GM21529 (cell line): ENCODE results near the gene ANKRD10.
"Not testable (repeated sequence)": the region's sequence is repeated elsewhere in the genome, so short reads cannot be mapped to it uniquely, and the experiment has no call there.

Source experiments
- ATAC-seq: cut with Tn5 transposase; IDR thresholded peaks from one replicate; pipeline ENCODE4 v1.9.1; 2021; ENCODE audit not compliant: unreplicated experiment

Gene ANKRD10

DNA sequence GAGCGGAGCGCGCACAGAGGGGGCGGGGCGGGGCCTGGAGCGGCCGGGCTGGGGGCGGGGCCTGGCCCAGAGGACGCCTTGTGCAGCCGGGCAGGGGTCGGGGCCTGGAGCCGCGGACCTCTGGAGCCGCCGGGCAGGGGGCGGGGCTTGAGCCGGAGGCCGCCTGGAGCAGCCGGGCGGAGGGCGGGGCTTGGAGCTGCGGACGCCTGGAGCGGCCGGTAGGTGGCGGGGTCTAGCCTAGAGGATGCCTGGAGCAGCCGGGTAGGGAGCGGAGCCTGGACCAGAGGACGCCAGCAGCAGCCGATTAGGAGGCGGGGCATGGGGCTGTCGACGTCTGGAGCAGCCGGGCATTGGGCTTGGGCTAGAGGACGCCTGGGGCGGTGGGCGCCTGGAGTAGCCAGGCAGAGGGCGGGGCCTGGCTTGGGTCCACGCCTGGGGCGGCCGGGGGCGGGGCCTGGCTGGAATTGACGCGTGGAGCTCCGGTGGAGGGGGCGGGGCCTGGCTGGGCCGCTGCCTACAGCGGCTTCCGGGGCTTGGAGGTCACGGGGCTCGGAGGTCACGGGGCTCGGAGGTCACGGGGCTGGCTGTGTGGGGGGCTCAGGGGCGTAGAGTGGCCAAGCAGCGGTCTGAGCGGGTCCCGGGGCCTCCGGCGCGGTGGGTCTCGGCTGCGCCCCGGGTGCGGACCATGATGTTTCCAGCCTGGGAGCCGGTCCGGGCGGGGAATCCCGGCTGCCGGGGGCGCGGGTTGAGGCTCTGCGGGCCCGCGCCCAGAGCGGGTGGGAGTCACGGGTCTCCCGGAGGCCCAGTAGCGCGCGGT is at the start of gene ANKRD10:
ANKRD10 (minus strand) TSS at position 13 of the 817 bp plus-strand sequence. CDS start 135 bp downstream, outside the sequence.
- peak; percentile 72 for ATAC-seq

DNA sequence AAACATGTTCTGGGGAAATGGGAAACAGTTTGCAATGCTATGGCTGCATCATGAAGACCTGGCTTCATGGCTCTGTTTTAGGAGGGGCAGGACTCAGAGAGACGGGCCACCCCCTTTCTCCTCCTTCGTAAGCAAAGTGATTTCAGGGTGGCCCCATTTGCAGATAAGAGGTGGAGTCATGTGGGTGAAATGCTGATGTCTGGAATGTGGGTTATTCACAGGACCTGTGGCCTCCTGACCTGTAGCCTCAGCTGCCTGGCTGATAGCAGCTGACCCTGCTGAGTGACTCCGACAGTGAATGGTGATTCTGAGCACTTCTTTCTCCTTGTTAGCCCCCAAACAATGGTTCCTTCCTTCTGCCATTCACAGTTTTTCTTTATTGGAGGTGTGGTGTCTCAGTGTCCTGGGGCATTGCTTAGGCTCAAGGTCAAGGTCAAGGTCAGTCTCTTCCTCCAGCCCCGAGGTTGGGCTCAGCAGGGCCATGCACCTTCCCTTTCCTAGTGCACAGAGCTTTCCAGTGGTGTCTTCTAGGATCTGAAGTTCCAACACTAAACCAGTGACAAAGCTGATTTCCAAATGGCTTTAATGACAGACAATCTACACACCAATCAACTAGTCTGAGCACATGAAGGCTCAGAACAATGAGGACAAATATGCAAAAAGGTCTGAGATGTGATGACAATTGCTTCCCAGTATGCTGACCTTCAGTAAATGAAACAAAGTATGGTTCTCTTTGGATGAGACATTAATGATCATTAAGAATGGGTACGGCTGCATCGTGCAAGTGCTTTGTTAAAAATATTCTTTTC is 49.6 kb upstream of the ANKRD10 start:
- ATAC-seq: no peak

- ATAC-seq: no peak
Measured at GRCh38 chr13:110963554-110963970, 48.7 kb upstream of the ANKRD10 start.

GRCh38 chr13:110961959-110962358 is 47.1 kb upstream of the ANKRD10 start:
- ATAC-seq: no peak

DNA sequence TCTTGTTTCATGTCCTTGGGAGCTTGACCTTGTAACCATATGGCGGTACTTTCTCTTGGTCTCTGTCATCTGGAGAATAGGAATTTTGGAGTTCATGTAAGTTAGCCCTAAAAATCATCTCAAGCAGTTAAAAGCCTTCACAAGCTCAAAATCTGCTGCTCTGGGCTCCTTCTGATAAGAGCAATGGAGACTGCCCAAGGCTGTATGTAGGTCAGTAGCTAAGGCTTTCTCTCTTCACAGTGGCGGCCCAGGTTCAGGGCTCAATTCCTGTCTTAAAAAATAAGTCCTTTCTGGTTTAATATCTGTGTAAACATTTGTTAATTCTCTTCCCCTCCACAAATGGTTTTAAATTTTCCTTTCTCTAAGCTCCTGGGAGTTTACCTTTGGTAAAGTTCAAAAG is 45.3 kb upstream of the ANKRD10 start:
- no peak for ATAC-seq

- ATAC-seq: no peak
Measured at GRCh38 chr13:110957931-110958330, 43.1 kb upstream of the ANKRD10 start.

DNA sequence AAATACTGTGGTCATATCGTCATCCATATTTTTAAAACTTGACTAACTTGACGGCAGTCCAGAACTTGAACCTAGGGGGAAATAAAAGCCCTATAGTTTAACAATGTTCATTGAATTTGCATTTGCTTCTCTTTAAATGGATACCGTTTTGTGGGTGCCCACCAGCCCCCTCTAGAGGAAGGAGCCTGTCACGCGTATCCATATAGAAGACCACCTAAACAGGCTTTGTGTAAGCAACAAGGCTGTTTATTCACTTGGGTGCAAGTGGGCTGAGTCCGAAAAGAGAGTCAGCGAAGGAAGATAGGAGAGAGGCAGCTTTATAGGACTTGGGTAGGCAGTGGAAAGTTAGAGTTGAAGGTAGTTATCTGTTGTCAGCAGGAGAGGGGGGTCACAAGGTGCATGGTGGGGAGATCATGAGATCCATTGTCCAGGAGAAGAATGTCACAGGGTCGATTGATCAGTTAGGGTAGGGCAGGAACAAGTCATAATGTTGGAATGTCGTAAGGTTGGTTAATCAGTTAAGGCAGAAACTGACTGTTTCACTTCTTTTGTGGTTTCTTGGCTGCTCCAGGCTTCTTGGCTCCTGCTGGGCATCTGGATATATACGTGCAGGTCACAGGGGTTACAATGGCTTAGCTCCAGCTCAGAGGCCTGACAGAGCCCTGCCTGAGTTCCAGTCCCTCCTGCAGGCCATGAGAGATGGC is 42.5 kb upstream of the ANKRD10 start:
- no peak for ATAC-seq

GRCh38 chr13:110956216-110956615 is 41.3 kb upstream of the ANKRD10 start:
- not testable (repeated sequence) for ATAC-seq

GRCh38 chr13:110955608-110956007 is 40.7 kb upstream of the ANKRD10 start:
- not testable (repeated sequence) for ATAC-seq

GRCh38 chr13:110955072-110955503 is 40.2 kb upstream of the ANKRD10 start:
- peak; percentile 51 for ATAC-seq

- not testable (repeated sequence) for ATAC-seq
Measured at GRCh38 chr13:110954533-110954920, 39.7 kb upstream of the ANKRD10 start.

GRCh38 chr13:110953833-110954532 is 39.1 kb upstream of the ANKRD10 start:
- no peak for ATAC-seq

- no peak for ATAC-seq
Measured at GRCh38 chr13:110953416-110953815, 38.5 kb upstream of the ANKRD10 start.

DNA sequence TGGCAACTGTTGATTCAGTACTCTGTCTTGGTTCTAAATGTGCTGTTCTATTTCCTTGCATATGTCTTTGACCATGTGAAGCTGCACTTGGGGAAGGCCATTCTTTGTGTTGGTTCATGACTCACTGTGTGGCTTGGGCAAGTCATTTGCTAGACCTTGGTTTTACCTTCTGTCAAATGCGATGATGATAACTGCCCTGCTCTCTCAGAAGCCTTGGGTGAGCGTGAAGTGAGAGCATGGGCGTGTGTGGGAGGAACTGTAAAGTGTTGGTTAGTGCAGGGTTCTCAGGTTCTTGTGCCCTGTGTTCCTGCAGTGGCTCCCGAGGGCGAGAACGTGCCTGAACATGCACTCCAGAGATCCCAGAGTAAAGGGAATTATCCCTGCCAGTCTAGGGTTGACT is 37.3 kb upstream of the ANKRD10 start:
- ATAC-seq: peak; percentile 71

GRCh38 chr13:110950819-110951570 is 36.1 kb upstream of the ANKRD10 start:
- ATAC-seq: no peak

- ATAC-seq: no peak
Measured at GRCh38 chr13:110950356-110950755, 35.5 kb upstream of the ANKRD10 start.

DNA sequence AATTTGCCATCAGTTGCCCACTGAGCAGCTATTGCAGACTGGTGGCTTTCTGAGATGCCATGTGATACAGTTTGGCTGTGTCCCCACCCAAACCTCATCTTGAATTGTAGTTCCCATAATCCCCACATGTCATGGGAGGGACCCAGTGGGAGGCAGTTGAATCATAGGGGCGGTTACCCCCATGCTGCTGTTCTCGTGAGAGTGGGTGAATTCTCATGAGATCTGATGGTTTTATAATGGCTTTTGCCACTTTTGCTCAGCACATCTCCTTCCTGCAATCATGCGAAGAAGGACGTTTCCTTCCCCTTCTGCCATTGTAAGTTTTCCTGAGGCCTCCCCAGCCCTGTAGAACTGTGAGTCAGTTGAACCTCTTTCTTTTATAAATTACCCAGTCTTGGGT is 34.8 kb upstream of the ANKRD10 start:
- no peak for ATAC-seq

GRCh38 chr13:110949116-110949515 is 34.2 kb upstream of the ANKRD10 start:
- ATAC-seq: no peak

GRCh38 chr13:110947338-110947737 is 32.5 kb upstream of the ANKRD10 start:
- not testable (repeated sequence) for ATAC-seq
